Hematopoietic multipotent progenitor cell treated with erythropoietin and hydrocortisone succinate and interleukin-3 and kit ligand, for 8 days (in vitro differentiated cells): ENCODE results near the gene SLC2A13.

Experiments
- DNase-seq: peaks from one replicate; pipeline ENCODE4 v3.0.0-alpha.2; 2015

The SLC2A13 gene

DNA sequence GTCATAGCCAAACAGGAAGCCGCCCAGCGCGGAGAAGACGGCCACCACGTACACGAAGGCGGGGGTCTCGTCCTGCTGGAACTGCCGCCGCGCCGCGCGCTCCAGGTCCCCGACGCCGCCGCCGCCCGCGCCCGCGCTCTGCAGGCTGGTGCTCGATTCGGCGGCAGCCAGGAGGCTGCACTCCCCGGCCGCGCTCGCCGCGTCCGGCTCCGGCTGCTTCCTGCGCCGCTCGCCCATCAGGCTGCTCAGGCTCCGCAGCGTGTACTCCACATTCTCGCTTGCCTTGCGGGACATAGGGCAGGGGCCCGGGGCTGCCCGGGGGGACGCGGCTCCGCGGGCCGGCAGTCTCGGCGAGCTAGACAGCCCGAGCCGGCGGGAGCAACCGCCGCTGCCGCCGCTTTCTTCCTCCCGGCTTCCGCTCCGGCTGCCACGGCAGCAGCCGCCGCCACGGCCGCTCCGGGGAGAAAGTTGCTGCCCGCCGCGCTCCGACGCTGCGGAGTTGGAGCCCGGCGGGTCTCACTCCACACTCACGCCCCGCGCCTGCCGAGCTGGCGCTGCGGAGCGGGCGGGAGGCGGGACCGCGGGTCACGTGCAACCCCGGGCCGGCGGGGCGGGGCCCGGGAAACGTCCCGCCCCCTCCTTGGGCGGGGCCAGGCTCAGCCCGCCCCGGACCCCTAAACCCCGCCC is at the start of gene SLC2A13:
Gene SLC2A13 (minus strand): TSS at position 567 of the 687 bp plus-strand sequence. CDS start 273 bp downstream, at position 294.
- peak; percentile 78 for DNase-seq

GRCh38 chr12:40154381-40154780 is 48.5 kb upstream of the SLC2A13 start:
- no peak for DNase-seq

DNA sequence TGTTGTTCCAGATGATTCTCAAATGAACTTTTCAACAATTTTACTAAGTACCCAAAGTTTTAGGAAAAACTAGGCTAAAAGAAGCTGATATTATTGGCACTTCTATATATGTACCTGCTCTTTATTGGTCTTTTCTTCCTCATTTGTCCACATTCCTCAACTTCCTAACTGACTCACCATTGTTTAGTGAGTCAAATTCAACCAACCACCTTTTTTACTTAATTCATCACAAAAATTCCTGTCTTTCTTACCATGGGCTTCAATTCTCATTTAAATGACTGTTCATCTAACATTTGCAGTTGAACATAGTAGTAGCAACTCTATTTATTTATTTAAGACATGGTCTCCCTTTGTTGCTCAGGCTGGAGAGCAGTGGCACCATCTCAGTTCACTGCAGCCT is 47.6 kb upstream of the SLC2A13 start:
- no peak for DNase-seq

GRCh38 chr12:40152783-40153383 is 47.0 kb upstream of the SLC2A13 start:
- peak; percentile 51 for DNase-seq

- no peak for DNase-seq
These were observed 43.9 kb upstream of the SLC2A13 start for GRCh38 chr12:40149673-40150260.

DNA sequence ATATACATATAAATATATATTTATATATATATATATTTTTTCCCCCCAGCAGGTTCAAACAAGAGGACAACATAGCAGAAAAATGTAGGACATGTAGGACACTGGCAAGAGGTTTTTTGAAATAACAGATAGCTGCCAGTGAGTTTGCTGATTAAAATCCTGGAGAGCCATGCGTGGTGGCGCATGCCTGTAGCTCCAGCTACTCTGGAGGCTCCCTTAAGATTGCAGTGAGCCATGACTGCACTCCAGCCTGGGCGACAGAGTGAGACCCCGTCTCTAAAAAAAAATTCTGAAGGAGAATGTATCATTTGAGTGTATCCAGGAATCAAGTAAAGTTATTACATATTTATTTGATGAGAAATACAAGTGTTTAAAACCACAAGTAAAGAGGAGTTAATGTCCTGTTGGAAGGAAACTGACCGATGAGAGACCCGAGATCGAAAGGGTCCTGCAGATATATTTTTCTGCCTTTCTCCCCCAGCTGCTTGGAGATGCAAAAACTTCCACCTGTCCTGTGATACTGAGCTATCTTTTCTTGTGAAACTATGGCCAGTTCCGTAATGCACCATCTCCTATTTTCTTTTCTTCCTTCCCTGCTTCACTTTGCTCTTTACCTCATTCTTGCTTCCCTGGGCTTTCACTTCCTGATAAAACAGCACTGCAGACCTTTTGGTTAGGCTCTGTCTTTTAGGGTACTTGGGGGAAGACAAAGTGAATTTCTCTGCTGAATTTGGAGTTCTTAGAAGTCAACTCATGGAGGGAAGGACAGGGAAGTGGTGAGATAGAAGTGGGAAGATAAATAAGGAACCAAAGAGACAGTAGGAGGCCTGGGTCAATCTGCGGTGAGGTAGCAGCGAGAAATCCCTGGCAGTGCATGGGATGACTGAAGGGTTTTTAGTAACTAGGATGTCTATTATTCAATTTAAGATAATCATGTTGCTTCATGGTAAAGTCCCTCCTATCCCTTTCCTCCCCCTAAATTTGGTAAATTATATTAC is 41.2 kb upstream of the SLC2A13 start:
- no peak for DNase-seq

- DNase-seq = no peak
These were observed 40.0 kb upstream of the SLC2A13 start for GRCh38 chr12:40145896-40146295.

- DNase-seq = no peak
These were observed 38.1 kb upstream of the SLC2A13 start for GRCh38 chr12:40144023-40144422.

GRCh38 chr12:40142001-40142744 is 36.3 kb upstream of the SLC2A13 start:
- DNase-seq = no peak

GRCh38 chr12:40138526-40138925 is 32.6 kb upstream of the SLC2A13 start:
- DNase-seq = no peak

DNA sequence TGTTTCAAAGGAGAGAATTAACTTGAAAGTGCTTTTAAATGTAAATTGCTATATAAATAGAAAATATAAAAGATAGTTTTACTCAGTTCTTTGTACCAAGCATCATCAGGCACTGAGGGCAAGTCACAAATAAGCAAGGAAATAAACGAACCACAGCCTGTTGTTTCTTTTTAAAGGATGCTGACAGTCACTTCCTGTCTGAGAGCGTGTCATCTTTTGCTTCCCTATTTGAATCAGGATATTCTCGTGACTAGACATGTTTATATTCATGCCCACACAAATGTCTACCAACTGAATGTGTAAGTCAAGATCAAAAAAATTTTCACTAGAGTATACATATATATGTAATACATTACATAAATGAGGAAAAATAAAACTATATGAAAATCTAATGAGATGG is 31.4 kb upstream of the SLC2A13 start:
- DNase-seq = no peak

- no peak for DNase-seq
These were observed 21.5 kb upstream of the SLC2A13 start for GRCh38 chr12:40127408-40127807.

GRCh38 chr12:40123496-40123895 is 17.6 kb upstream of the SLC2A13 start:
- no peak for DNase-seq

DNA sequence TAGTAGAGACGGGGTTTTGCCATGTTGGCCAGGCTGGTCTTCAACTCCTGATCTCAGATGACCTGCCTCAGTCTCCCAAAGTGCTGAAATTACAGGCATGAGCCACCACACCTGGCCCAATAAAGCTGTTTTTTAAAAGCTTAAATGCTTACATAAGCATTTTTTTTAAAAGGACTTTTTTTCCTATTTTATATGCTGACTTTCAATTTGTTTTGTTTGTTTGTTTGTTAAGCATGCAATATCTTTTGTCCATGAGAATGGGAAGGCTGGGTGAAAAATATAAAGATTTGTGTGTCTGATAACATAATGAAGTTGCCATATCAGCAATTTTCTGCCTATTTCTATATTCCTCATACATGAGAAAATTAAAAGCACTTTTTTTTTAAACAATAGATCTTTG is 17.0 kb upstream of the SLC2A13 start:
- no peak for DNase-seq

GRCh38 chr12:40117818-40118217 is 11.9 kb upstream of the SLC2A13 start:
- DNase-seq = no peak

DNA sequence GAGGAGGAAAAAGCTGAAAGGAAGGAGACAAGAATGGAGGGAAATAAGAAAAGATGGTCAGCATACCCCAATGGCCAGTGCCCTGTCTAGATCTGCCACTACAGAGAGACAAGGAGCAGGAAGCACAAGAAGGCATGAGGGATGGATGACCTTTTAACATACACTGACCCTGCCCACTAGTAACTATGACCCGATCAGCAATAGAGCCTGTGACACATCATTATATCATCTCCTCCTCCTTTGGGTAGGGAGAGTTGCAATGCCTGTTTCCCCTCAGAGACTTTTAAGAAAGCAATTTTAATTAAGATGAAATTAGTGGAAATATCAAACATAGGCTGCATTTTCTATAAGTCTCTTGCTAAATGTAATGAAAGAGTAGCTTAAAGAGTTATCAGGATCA is 4.7 kb upstream of the SLC2A13 start:
- DNase-seq = no peak

DNA sequence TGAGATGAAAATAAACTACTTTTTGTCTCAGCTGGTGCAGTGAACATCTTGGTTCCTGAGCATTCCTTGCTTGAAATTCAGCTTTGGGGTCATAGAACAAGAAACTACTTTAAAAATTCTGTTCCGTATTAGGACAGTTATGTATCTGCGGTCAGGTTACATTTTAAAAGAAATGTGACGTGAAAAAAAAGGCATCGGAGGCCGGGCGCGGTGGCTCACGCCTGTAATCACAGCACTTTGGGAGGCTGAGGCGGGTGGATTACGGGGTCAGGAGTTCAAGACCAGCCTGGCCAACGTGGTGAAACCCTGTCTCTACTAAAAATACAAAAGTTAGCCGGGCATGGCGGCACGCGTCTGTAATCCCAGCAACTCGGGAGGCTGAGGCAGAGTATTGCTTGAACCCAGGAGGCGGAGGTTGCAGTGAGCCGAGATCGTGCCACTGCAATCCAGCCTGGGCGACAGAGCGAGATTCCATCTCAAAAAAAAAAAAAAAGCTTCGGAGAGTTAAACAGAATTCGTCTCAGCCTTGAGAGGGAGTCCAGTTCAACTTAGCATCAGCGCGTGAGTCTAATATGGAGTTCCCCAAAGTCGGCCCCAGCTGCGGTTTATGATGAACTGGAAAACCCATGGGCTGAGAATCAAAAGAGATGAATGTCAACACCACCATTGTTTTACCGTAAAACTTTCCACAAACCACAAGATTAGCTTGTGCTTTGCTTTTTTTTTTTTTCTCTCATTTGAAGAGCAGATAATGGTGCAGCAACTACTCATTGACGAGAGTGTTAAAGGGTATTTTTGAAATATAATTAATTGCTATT is 2.1 kb upstream of the SLC2A13 start:
- DNase-seq = no peak

GRCh38 chr12:40107098-40107802 is 1.4 kb upstream of the SLC2A13 start:
- DNase-seq = peak; percentile 83

DNA sequence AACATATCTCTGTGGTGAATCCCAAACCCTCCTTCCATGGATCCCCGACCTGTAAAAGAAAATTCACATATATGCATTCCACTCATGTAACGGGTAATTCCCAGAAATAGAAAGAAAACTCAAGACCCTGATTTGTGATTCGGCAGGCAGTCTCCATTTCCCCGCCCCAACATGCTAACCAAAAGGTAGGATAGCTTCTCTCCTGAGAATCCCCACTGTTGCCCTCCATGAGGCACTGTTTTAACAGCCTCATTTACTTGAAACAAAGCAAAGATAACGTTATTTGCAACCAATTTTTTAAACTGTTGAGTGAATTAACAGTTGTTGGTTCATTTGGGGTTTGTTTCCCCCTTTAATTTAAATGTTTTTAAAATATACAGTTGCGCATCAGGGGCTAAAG is 774 bp upstream of the SLC2A13 start:
- no peak for DNase-seq

- DNase-seq = no peak
These were observed 287 bp upstream of the SLC2A13 start for GRCh38 chr12:40106202-40106533.

GRCh38 chr12:40105265-40105514 is 691 bp downstream of the SLC2A13 start:
- DNase-seq = no peak
